NB4 (cell line): ENCODE measurements around the gene CLIC3.

Experiments used
- DNase-seq: peaks from one replicate; pipeline ENCODE4 v3.0.0; 2010; ENCODE audit warnings: low read depth
- H3K4me3 ChIP-seq: one replicate; pipeline ENCODE4 v1.5.1; 2011; ENCODE audit warnings: mild to moderate bottlenecking, low read depth, low read length, moderate library complexity
- CTCF ChIP-seq: IDR thresholded peaks from one replicate; pipeline ENCODE4 v1.5.1; 2012; ENCODE audit warnings: low read depth, low read length
- MAX ChIP-seq: IDR thresholded peaks from 2 replicates; pipeline ENCODE4 v1.6.1; 2011; ENCODE audit warnings: low read depth, low read length
- MYC ChIP-seq: IDR thresholded peaks from 2 replicates; pipeline ENCODE4 v1.6.1; 2011; ENCODE audit warnings: low read depth, low read length
- POLR2A ChIP-seq: IDR thresholded peaks from 2 replicates; pipeline ENCODE4 v1.6.1; 2011; ENCODE audit warnings: mild to moderate bottlenecking; ENCODE audit not compliant: insufficient read length; ENCODE audit errors: extremely low read depth

The CLIC3 gene

GRCh38 chr9:137018761-137019559 is 22.6 kb upstream of the CLIC3 start:
- H3K4me3 ChIP-seq, result no peak overlapping the region
- DNase-seq, result no peak
- TF ChIP-seq MYC (no peak), MAX (no peak), POLR2A (no peak), CTCF (no peak)

GRCh38 chr9:137017791-137018497 is 21.6 kb upstream of the CLIC3 start:
- TF ChIP-seq CTCF, result no peak
- TF ChIP-seq POLR2A, result no peak
- TF ChIP-seq MYC, result no peak
- no peak for TF ChIP-seq MAX
- H3K4me3 ChIP-seq, result no peak overlapping the region
- no peak for DNase-seq

- no peak for DNase-seq
- TF ChIP-seq POLR2A (no peak), CTCF (no peak)
- no peak overlapping the region for H3K4me3 ChIP-seq
Measured at GRCh38 chr9:137017071-137017470, 20.7 kb upstream of the CLIC3 start.

GRCh38 chr9:137016436-137016835 is 20.1 kb upstream of the CLIC3 start:
- no peak for TF ChIP-seq POLR2A
- TF ChIP-seq CTCF, result no peak
- TF ChIP-seq MYC, result no peak
- TF ChIP-seq MAX, result no peak
- no peak for DNase-seq
- no peak overlapping the region for H3K4me3 ChIP-seq

- no peak overlapping the region for H3K4me3 ChIP-seq
- TF ChIP-seq POLR2A (no peak), CTCF (no peak), MAX (no peak), MYC (no peak)
- no peak for DNase-seq
Measured at GRCh38 chr9:137015976-137016375, 19.6 kb upstream of the CLIC3 start.
